ENCODE measurements around the gene MESD. TPM values are rescaled to one million over a fixed set of nuclear protein-coding genes. Genes with fewer than 3 reads are reported as not detected.
A peak's percentile ranks its signal among the peaks of the same experiment; 100 is the strongest.

MESD gene
- total RNA-seq, 6 experiments from 2014 or later, result 31.8 to 42.1 (median 38.3) TPM

DNA sequence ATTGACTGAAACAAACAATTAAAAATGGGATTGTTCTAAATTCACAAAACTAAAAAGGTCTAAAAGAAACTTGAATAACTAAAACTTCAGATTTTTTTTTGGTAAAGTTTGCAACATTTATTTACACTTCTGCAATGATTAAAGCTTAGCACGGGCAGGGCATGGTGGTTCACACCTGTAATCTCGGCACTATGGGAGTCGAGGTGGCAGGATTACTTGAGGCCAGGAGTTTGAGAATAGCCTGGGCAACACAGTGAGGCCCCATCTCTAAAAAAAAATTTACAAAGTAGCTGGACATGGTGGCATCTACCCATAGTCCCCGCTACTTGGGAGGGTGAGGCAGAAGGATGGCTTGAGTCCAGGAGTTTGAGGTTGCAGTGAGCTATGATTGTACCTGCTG is 42.7 kb upstream of the MESD start:
- Mint-ChIP-seq H3K9me3 (peaks cover 16% of the 10 kb centered on the region), H3K4me1 (ENCODE audit: low read depth) (peaks cover 29% of the 10 kb centered on the region), H3K36me3 (ENCODE audit: low read depth) (peaks cover 11% of the 10 kb centered on the region), H3K27ac (no peak overlapping the region), H3K4me3 (no peak overlapping the region), H3K27me3 (ENCODE audit: insufficient read depth) (peaks cover 2% of the 10 kb centered on the region; the same call in 1 of the 2 replicates)
- TF ChIP-seq, protein P1, sequence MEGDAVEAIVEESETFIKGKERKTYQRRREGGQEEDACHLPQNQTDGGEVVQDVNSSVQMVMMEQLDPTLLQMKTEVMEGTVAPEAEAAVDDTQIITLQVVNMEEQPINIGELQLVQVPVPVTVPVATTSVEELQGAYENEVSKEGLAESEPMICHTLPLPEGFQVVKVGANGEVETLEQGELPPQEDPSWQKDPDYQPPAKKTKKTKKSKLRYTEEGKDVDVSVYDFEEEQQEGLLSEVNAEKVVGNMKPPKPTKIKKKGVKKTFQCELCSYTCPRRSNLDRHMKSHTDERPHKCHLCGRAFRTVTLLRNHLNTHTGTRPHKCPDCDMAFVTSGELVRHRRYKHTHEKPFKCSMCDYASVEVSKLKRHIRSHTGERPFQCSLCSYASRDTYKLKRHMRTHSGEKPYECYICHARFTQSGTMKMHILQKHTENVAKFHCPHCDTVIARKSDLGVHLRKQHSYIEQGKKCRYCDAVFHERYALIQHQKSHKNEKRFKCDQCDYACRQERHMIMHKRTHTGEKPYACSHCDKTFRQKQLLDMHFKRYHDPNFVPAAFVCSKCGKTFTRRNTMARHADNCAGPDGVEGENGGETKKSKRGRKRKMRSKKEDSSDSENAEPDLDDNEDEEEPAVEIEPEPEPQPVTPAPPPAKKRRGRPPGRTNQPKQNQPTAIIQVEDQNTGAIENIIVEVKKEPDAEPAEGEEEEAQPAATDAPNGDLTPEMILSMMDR (IDR thresholded peaks at IDR 0.05), result no peak
- DNase-seq, result no peak

DNA sequence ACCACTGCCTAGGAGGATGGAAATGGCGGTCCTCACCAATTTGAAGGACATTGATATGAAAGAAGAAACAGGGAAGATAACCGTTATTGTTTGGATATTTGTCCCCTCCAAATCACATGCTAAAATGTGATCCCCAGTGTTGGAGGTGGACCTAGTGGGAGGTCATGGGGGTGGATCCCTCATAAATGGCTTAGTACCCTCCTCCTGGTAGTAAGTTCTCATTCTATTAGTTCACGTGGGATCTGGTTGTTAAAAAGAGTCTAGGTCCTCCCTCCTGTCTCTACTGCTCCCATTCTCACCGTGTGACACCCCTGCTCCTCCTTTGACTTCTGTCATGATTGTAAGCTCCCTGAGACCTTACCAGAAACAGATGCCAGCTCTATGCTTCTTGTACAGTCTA is 41.6 kb upstream of the MESD start:
- peaks cover 11% of the 10 kb centered on the region for H3K36me3 Mint-ChIP-seq (ENCODE audit: low read depth)
- no peak overlapping the region for H3K27ac Mint-ChIP-seq
- H3K4me3 Mint-ChIP-seq, result no peak overlapping the region
- peaks cover 38% of the 10 kb centered on the region for H3K4me1 Mint-ChIP-seq (ENCODE audit: low read depth)
- H3K27me3 Mint-ChIP-seq (ENCODE audit: insufficient read depth), result peaks cover 2% of the 10 kb centered on the region; the same call in 1 of the 2 replicates
- TF ChIP-seq, protein P1 (IDR thresholded peaks at IDR 0.05), result no peak
- no peak for DNase-seq
- peaks cover 16% of the 10 kb centered on the region for H3K9me3 Mint-ChIP-seq

GRCh38 chr15:81030301-81030750 is 40.7 kb upstream of the MESD start:
- Mint-ChIP-seq H3K27me3 (ENCODE audit: insufficient read depth) (peaks cover 2% of the 10 kb centered on the region; the same call in 1 of the 2 replicates), H3K4me1 (ENCODE audit: low read depth) (peaks cover 38% of the 10 kb centered on the region), H3K27ac (no peak overlapping the region), H3K36me3 (ENCODE audit: low read depth) (peaks cover 11% of the 10 kb centered on the region), H3K4me3 (no peak overlapping the region), H3K9me3 (peaks cover 16% of the 10 kb centered on the region)
- TF ChIP-seq, protein P1 (IDR thresholded peaks at IDR 0.05), result no peak
- DNase-seq, result no peak

GRCh38 chr15:81029414-81030300 is 40.0 kb upstream of the MESD start:
- Mint-ChIP-seq H3K27me3 (ENCODE audit: insufficient read depth) (peaks cover 2% of the 10 kb centered on the region; the same call in 1 of the 2 replicates), H3K4me1 (ENCODE audit: low read depth) (peaks cover 43% of the 10 kb centered on the region), H3K27ac (no peak overlapping the region), H3K9me3 (peaks cover 16% of the 10 kb centered on the region), H3K36me3 (ENCODE audit: low read depth) (peaks cover 11% of the 10 kb centered on the region), H3K4me3 (no peak overlapping the region)
- TF ChIP-seq, protein P1 (IDR thresholded peaks at IDR 0.05), result no peak
- no peak for DNase-seq

GRCh38 chr15:81026836-81027599 is 37.4 kb upstream of the MESD start:
- TF ChIP-seq, protein P1 (IDR thresholded peaks at IDR 0.05), result no peak
- Mint-ChIP-seq H3K4me1 (ENCODE audit: low read depth) (peaks cover 63% of the 10 kb centered on the region), H3K4me3 (no peak overlapping the region), H3K9me3 (peaks cover 16% of the 10 kb centered on the region), H3K36me3 (ENCODE audit: low read depth) (peaks cover 17% of the 10 kb centered on the region), H3K27ac (peak overlapping the region; percentile 49; the same call in 1 of the 2 replicates), H3K27me3 (ENCODE audit: insufficient read depth) (peaks cover 2% of the 10 kb centered on the region; the same call in 1 of the 2 replicates)
- peak; percentile 24 for DNase-seq
